K562 (cell line): Measurements from ENCODE around the gene KMO. TPM values are rescaled to one million over a fixed set of nuclear protein-coding genes. Genes with fewer than 3 reads are reported as not detected.

Experiments
- CC2D1A ChIP-seq: fragments of 450-650 bp; IDR thresholded peaks from 2 replicates; pipeline ENCODE4 v1.6.1; 2017; ENCODE audit warnings: mild to moderate bottlenecking
- CLOCK ChIP-seq: fragments of 250-450 bp; sonication (Bioruptor Pico); IDR thresholded peaks from 2 replicates; pipeline ENCODE4 v1.4.0; 2020; ENCODE audit warnings: mild to moderate bottlenecking, moderate library complexity, borderline replicate concordance
- EHMT2 ChIP-seq: fragments of 450-650 bp; IDR thresholded peaks from 2 replicates; pipeline ENCODE4 v1.6.1; 2018; ENCODE audit warnings: antibody characterized with exemption
- FUS ChIP-seq: fragments of 200-400 bp; formaldehyde crosslinking; optimal IDR thresholded peaks from 2 replicates; pipeline ENCODE3; 2017; ENCODE audit warnings: low read depth, low read length
- GABPA ChIP-seq: fragments of 200-800 bp; sonication (Bioruptor generic); conservative IDR thresholded peaks from 2 replicates; pipeline ENCODE4 v1.6.1; 2016; ENCODE audit warnings: low read depth, missing genetic modification characterization, missing compliant biosample characterization
- GTF2F1 ChIP-seq: IDR thresholded peaks from 2 replicates; pipeline ENCODE4 v1.6.1; 2011; ENCODE audit warnings: low read depth, low read length, improper control_type of control experiment
- HMBOX1 ChIP-seq: sonication (generic); IDR thresholded peaks from 2 replicates; pipeline ENCODE4 v1.6.1; 2016
- KDM1A ChIP-seq, 2 experiments: fragments of 450-650 bp; IDR thresholded peaks; 2 replicates each; pipeline ENCODE4 v1.6.1; 2016; ENCODE audit warnings: mild to moderate bottlenecking in 2 of 2
- NBN ChIP-seq: fragments of 450-650 bp; IDR thresholded peaks from 2 replicates; pipeline ENCODE4 v1.6.1; 2016; ENCODE audit warnings: low read depth, mild to moderate bottlenecking
- NFIC ChIP-seq: fragments of 450-650 bp; IDR thresholded peaks from 2 replicates; pipeline ENCODE4 v1.6.1; 2017; ENCODE audit warnings: mild to moderate bottlenecking, inconsistent platforms
- NONO ChIP-seq, 2 experiments: fragments of 200-400 bp in 1 of 2; fragments of 450-650 bp in 1 of 2; formaldehyde crosslinking in 1 of 2; IDR thresholded peaks; 2 replicates each; pipeline ENCODE4 v1.6.1; 2017; ENCODE audit warnings: low read depth in 2 of 2, mild to moderate bottlenecking in 2 of 2, moderate library complexity in 2 of 2, low read length in 1 of 2
- PPARD ChIP-seq: fragments of 250-450 bp; sonication (Bioruptor Pico); IDR thresholded peaks from 2 replicates; pipeline ENCODE4 v1.8.0; 2022; ENCODE audit warnings: inconsistent platforms, mild to moderate bottlenecking, moderate library complexity
- RAD21 ChIP-seq, 2 experiments: fragments of 250-450 bp in 1 of 2; fragments of 450-650 bp in 1 of 2; sonication (Bioruptor Pico) in 1 of 2; formaldehyde crosslinking in 1 of 2; IDR thresholded peaks in 1 of 2; conservative IDR thresholded peaks in 1 of 2; 2 replicates each; pipeline versions ENCODE4 v1.4.0 to v1.8.0; 2020 to 2022; ENCODE audit warnings: mild to moderate bottlenecking in 2 of 2, moderate library complexity in 1 of 2
- RFX7 ChIP-seq: fragments of 250-450 bp; sonication (Bioruptor Pico); IDR thresholded peaks from 2 replicates; pipeline ENCODE4 v1.5.1; 2021; ENCODE audit warnings: mild to moderate bottlenecking
- ZBTB40 ChIP-seq, 2 experiments: fragments of 450-650 bp in 1 of 2; sonication (generic) in 1 of 2; formaldehyde crosslinking in 1 of 2; IDR thresholded peaks; 2 replicates each; pipeline versions ENCODE4 v1.7.1 to v1.9.0; 2016 to 2022; ENCODE audit warnings: inconsistent platforms in 1 of 2, mild to moderate bottlenecking in 1 of 2, missing genetic modification reagents in 1 of 2
- ZNF133 ChIP-seq: fragments of 250-450 bp; sonication (Bioruptor Pico); IDR thresholded peaks from 2 replicates; pipeline ENCODE4 v1.4.0; 2020; ENCODE audit warnings: mild to moderate bottlenecking
- ZNF431 ChIP-seq: sonication (generic); formaldehyde crosslinking; IDR thresholded peaks from 2 replicates; pipeline ENCODE4 v1.8.0; 2022; ENCODE audit warnings: mild to moderate bottlenecking, missing genetic modification reagents
- polyA plus RNA-seq, 8 experiments: library from polyadenylated mRNA; depleted of rRNA in 4 of 8; stranded (reverse) in 5 of 8; unstranded in 3 of 8; fragments of >200 nt; fragmentation: Nextera tagmentation in 2 of 8; fragmentation: Illumina TruSeq in 1 of 8; extraction: Ambion mirVana in 2 of 8; extraction: Trizol in 1 of 8; gene quantifications; 2 replicates each; pipeline versions ENCODE4 v1.2.1 to v1.2.3, GENCODE V29; 2011 to 2014; ENCODE audit warnings: inconsistent platforms in 1 of 8, missing spikeins in 1 of 8
- total RNA-seq, 7 experiments: library from RNA; depleted of rRNA in 6 of 7; stranded (reverse); fragments of >200 nt in 6 of 7; fragmentation: Illumina TruSeq in 2 of 7; extraction: Trizol in 2 of 7; gene quantifications; 2 replicates each; pipeline versions ENCODE4 v1.2.1 to v1.2.3, GENCODE V29; 2011 to 2021; ENCODE audit warnings: low replicate concordance in 1 of 7

Gene KMO
- total and polyA plus RNA-seq, 9 of the 15 experiments (the other 6 are each of a cell fraction or from before 2014, with no cell fraction given), result 0.01 to 0.11 (median 0.01) TPM; not detected in 6

- TF ChIP-seq ZBTB40 (IDR thresholded peaks at IDR 0.05) (no peak), ZBTB40 (CRISPR knock-in tag; IDR thresholded peaks at IDR 0.05) (no peak), NFIC (no peak), RAD21 (CRISPR knock-in tag; conservative IDR thresholded peaks at IDR 0.05 in 1 of 2, IDR thresholded peaks at IDR 0.05 in 1 of 2) (peak; percentile 91 to 97), FUS (no peak), CLOCK (CRISPR knock-in tag) (no peak), PPARD (CRISPR knock-in tag) (no peak), CC2D1A (peak; percentile 80), KDM1A (IDR thresholded peaks at IDR 0.05) (no peak), GTF2F1 (no peak), RFX7 (CRISPR knock-in tag) (no peak), NBN (no peak), ZNF431 (CRISPR knock-in tag) (no peak), EHMT2 (no peak), NONO (IDR thresholded peaks at IDR 0.05; ENCODE audit: low read depth in 2 of 2, low read length in 1 of 2) (no peak), GABPA (0 out of 2 replicates have a peak, but pooled peaks have one; percentile 13), ZNF133 (CRISPR knock-in tag) (no peak), HMBOX1 (peak; percentile 63; the same call in 1 of the 2 replicates)
These were observed 78.9 kb downstream of the KMO start (continued) for GRCh38 chr1:241611063-241611462.
